Suprapubic skin (tissue), 4 donors: ENCODE results near the gene CNR2. TPM values are rescaled to one million over a fixed set of nuclear protein-coding genes. Genes with fewer than 3 reads are reported as not detected.
"Not testable (repeated sequence)": the region's sequence is repeated elsewhere in the genome, so short reads cannot be mapped to it uniquely, and the experiment has no call there.

Experiments
- DNase-seq, 2 donors: peaks; one replicate each; pipeline ENCODE4 v3.0.0-alpha.2; 2019; ENCODE audit warnings: low spot score in 2 of 2
- H3K27ac ChIP-seq: fragments of 200-600 bp; sonication (generic); one replicate; pipeline ENCODE4 v1.5.1; 2019
- H3K27me3 ChIP-seq: fragments of 200-600 bp; sonication (generic); one replicate; pipeline ENCODE4 v1.5.1; 2019
- H3K36me3 ChIP-seq: fragments of 200-600 bp; sonication (generic); one replicate; pipeline ENCODE4 v1.5.1; 2019
- H3K4me1 ChIP-seq: fragments of 200-600 bp; sonication (generic); one replicate; pipeline ENCODE4 v1.5.1; 2019
- H3K4me3 ChIP-seq: fragments of 200-600 bp; sonication (generic); one replicate; pipeline ENCODE4 v1.5.1; 2019; ENCODE audit warnings: mild to moderate bottlenecking
- H3K9me3 ChIP-seq: fragments of 200-600 bp; sonication (generic); one replicate; pipeline ENCODE4 v1.5.1; 2019
- EP300 ChIP-seq: sonication (generic); formaldehyde crosslinking; IDR thresholded peaks from one replicate; pipeline ENCODE4 v1.6.1; 2017; ENCODE audit warnings: antibody characterized with exemption
- POLR2A ChIP-seq, 2 donors: fragments of 450-650 bp; IDR thresholded peaks; one replicate each; pipeline ENCODE4 v1.6.1; 2017; ENCODE audit warnings: antibody characterized with exemption in 2 of 2, mild to moderate bottlenecking in 2 of 2, moderate library complexity in 2 of 2
- POLR2AphosphoS5 ChIP-seq, 3 donors: sonication (generic); formaldehyde crosslinking; IDR thresholded peaks; one replicate each; pipeline ENCODE4 v1.6.1; 2017; ENCODE audit warnings: antibody characterized with exemption in 3 of 3
- WGBS: methylation state at CpG from one replicate; pipeline ENCODE4 v1.1.5; 2018; 5-methylcytosine and 5-hydroxymethylcytosine counted together
- total RNA-seq, 4 donors: library from RNA; depleted of rRNA; stranded (reverse); fragments of >200 nt; gene quantifications; one replicate each; pipeline ENCODE4 v1.1.0, GENCODE V29; 2016
- TF ChIP-seq, protein P1 (sequence below), 2 donors: fragments of 200-600 bp in 1 of 2; fragments of 450-650 bp in 1 of 2; sonication (generic) in 1 of 2; IDR thresholded peaks; one replicate each; pipeline ENCODE4 v1.5.1; 2016 to 2019; ENCODE audit warnings: antibody characterized with exemption in 2 of 2, mild to moderate bottlenecking in 1 of 2, moderate library complexity in 1 of 2

CNR2 gene
- total RNA-seq, 4 donors from 2014 or later: not detected

DNA sequence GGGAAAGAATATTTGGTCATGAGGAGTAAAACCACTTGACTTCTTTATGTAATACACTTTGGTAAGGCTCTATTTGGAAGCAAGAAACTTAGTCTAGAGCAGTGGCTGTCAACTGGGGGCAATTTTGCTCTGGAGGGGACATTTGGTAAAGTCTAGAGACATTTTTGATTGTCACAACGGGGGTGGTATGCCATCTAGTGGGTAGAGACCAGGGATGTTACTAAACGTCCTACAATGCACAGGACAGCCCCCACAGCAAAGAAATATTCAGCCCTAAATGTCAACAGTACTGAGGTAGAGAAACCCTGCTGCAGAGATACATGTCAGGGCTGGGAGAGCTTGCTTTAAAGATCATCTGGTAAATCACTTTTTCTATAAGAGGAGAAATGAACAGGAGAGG is 58.6 kb downstream of the CNR2 start:
- Histone ChIP-seq H3K4me1 (no peaks in the 10 kb centered on the region), H3K4me3 (no peak overlapping the region), H3K27ac (no peak overlapping the region), H3K27me3 (no peaks in the 10 kb centered on the region), H3K36me3 (peaks cover 38% of the 10 kb centered on the region), H3K9me3 (no peaks in the 10 kb centered on the region)
- TF ChIP-seq POLR2A (IDR thresholded peaks at IDR 0.05): no peak
- TF ChIP-seq, protein P1, sequence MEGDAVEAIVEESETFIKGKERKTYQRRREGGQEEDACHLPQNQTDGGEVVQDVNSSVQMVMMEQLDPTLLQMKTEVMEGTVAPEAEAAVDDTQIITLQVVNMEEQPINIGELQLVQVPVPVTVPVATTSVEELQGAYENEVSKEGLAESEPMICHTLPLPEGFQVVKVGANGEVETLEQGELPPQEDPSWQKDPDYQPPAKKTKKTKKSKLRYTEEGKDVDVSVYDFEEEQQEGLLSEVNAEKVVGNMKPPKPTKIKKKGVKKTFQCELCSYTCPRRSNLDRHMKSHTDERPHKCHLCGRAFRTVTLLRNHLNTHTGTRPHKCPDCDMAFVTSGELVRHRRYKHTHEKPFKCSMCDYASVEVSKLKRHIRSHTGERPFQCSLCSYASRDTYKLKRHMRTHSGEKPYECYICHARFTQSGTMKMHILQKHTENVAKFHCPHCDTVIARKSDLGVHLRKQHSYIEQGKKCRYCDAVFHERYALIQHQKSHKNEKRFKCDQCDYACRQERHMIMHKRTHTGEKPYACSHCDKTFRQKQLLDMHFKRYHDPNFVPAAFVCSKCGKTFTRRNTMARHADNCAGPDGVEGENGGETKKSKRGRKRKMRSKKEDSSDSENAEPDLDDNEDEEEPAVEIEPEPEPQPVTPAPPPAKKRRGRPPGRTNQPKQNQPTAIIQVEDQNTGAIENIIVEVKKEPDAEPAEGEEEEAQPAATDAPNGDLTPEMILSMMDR (IDR thresholded peaks at IDR 0.05): no peak
- no peak for TF ChIP-seq EP300
- TF ChIP-seq POLR2AphosphoS5 (IDR thresholded peaks at IDR 0.05): no peak
- no peak for DNase-seq
- 35% methylated on average over 2 of the region's 2 CpGs for WGBS

DNA sequence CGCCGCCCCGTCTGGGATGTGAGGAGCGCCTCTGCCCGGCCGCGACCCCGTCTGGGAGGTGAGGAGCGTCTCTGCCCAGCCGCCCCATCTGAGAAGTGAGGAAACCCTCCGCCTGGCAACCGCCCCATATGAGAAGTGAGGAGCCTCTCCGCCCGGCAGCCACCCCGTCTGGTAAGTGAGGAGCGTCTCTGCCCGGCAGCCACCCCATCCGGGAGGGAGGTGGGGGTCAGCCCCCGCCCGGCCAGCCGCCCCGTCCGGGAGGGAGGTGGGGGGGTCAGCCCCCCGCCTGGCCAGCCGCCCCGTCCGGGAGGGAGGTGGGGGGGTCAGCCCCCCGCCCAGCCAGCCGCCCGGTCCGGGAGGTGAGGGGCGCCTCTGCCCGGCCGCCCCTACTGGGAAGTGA is 60.0 kb downstream of the CNR2 start:
- not testable (repeated sequence) for H3K27ac ChIP-seq, H3K4me3 ChIP-seq, H3K9me3 ChIP-seq, H3K27me3 ChIP-seq, DNase-seq, H3K4me1 ChIP-seq
- peaks cover 32% of the 10 kb centered on the region for H3K36me3 ChIP-seq
- no CpG with 5 or more reads among the region's 34 CpGs for WGBS

DNA sequence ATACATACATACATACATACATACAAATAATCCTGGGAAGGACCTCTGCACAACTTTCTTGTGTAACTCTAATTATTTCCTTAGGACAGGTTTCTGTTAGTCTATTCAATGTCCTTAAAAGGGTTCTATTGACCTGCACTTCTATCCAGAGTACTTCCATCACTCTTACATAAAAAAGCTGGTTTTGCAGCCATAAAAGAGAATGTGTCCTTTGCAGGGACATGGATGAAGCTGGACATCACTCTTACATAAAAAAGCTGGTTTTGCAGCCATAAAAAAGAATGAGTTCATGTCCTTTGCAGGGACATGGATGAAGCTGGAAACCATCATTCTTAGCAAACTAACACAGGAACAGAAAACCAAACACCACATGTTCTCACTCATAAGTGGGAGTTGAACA is 61.8 kb downstream of the CNR2 start:
- H3K9me3 ChIP-seq, H3K27me3 ChIP-seq, DNase-seq, H3K4me3 ChIP-seq, H3K27ac ChIP-seq, H3K4me1 ChIP-seq: not testable (repeated sequence)
- H3K36me3 ChIP-seq: peaks cover 32% of the 10 kb centered on the region

DNA sequence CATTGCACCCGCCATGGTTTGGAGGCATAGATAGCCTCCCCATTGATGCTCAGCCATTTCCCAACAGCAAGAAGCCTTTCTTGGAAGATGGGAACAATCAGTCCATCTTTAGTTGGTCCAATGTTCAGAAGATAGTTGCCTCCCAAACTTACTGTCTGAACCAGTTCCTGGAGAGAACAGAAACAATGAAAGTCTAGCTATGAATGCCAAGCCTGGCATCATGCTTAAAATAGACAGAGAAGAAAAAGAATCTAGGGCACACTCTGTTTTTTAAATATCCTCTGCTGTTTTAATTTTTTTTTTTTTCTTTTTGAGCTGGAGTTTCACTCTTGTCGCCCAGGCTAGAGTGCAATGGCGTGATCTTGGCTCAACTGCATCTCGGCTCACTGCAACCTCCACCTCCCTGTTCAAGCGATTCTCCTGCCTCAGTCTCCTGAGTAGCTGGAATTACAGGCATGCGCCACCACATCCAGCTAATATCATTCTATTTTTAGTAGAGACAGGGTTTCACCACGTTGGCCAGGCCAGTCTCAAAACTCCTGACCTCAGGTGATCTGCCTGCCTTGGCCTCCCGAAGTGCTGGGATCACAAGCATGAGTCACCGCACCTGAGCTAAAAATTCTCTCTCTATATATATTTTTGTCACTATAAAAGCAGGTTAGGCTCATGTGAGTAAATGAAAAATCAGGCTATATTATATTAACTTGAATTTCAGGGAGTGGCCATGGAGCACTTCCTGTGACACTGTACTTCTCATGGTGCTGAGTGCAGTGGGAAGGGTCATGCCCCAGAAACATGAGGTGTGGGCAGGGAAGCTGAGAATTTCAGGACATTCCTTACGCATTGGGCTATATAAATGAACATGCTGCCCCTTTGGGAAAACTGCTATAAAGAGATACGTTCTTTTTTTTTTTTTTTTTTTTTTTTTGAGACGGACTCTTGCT is 64.2 kb downstream of the CNR2 start:
- Histone ChIP-seq H3K27me3 (no peaks in the 10 kb centered on the region), H3K27ac (no peak overlapping the region), H3K9me3 (no peaks in the 10 kb centered on the region), H3K4me1 (no peaks in the 10 kb centered on the region), H3K4me3 (no peak overlapping the region), H3K36me3 (peaks cover 35% of the 10 kb centered on the region)
- TF ChIP-seq POLR2A (IDR thresholded peaks at IDR 0.05) (no peak), POLR2AphosphoS5 (IDR thresholded peaks at IDR 0.05) (no peak), EP300 (no peak)
- TF ChIP-seq, protein P1 (IDR thresholded peaks at IDR 0.05): no peak
- no peak for DNase-seq
- WGBS: 89% methylated on average over 12 of the region's 12 CpGs

DNA sequence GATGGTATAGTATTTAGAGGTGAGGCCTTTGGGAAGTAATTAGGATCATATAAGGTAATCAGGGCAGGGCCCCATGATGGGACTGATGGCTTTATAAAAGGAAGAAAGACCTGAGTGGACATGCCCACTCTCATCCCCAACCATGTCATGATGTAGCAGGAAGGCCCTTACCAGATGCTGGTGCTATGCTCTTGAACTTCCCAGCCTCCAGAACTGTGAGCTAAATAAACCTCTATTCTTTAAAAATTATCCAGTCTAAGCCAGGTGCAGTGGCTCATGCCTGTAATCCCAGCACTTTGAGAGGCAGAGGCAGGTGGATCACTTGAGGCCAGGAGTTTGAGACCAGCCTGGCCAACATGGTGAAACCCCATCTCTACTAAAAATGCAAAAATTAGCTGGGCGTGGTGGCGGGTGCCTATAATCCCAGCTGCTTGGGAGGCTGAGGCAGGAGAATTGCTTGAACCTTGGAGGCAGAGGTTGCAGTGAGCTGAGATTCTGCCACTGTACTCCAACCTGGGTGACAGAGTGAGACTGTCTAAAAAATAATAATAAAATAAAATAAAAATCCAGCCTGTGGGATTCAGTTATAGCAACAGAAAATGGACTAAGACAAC is 65.6 kb downstream of the CNR2 start:
- H3K4me3 ChIP-seq, H3K27me3 ChIP-seq, H3K4me1 ChIP-seq, H3K27ac ChIP-seq, H3K9me3 ChIP-seq, DNase-seq: not testable (repeated sequence)
- WGBS: 97% methylated on average over 2 of the region's 2 CpGs
- peaks cover 35% of the 10 kb centered on the region for H3K36me3 ChIP-seq

DNA sequence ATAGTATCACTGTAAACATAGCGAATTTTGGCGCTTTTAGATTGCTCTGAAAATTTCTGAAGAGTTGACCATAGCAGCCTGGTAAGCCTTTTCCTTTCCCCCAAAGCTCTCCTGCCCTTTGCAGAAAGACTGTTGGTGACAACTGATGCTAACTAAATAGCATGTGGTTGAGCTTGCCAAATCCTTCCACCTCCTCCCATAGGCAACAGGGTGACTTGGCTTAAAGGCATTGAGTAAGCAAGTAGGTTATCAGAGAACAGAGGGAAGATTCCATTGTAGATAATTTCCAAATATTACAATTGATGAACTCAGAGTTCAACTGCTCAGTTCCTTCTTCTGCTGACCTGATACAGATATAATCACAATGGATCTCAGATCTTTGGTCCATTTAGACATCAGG is 68.0 kb downstream of the CNR2 start:
- TF ChIP-seq, protein P1 (IDR thresholded peaks at IDR 0.05): no peak
- H3K4me3 ChIP-seq: no peak overlapping the region
- H3K36me3 ChIP-seq: peaks cover 35% of the 10 kb centered on the region
- no peaks in the 10 kb centered on the region for H3K27me3 ChIP-seq
- no peak for DNase-seq
- H3K9me3 ChIP-seq: no peaks in the 10 kb centered on the region
- no peak overlapping the region for H3K27ac ChIP-seq
- H3K4me1 ChIP-seq: no peaks in the 10 kb centered on the region
- 96% methylated on average over 2 of the region's 2 CpGs for WGBS
